ENCODE results near the gene PPP1R12A.
"Not testable (repeated sequence)": the region's sequence is repeated elsewhere in the genome, so short reads cannot be mapped to it uniquely, and the experiment has no call there.

PPP1R12A gene

DNA sequence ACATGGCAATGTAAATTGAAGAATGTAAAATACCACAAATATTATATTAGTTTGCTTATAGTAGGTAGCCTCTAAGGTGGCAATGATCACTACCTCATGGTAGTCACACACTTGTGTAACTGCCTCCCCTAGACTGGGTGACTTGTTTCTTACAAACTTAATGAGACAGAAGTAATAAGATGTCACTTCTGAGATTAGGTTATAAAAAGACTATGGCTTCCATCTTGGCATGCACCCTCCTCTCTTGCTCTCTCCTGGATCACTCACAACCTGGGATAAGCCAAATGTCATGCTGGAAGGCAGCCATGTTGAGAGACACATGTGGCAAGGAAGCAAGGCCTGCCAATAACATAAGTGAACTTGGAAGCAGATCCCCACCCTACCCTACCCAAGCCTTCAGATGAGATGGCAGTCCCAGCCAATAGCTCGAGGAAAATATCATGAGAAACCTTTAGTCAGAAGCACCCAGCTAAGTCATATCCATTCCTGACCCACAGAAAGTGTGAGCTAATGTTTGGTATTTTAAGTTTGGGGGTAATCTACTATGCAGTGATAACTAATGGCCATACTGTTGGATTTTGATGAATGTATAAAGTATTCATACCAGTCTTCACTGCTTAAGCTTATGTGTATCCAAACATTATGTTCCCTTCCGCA, 43.3 kb downstream of the PPP1R12A start:
- DNase-seq = no peak

DNA sequence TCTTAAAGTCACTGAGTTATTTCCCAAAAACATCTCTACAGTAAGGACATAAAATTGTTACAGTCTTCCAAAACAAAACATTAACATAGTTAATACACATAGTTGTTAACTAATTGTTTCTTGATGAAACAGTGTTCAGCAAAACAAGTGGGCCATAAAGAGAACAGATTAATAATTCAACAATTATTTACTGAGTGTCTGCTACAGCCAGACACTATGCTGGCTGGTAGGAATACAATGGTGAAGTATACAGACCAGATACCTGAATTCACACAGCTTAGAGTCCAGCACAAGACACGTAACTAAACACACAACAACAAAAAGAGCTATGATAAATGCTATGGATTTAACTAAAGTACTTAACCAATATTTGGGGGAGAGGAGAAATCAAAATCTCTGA, 47.0 kb downstream of the PPP1R12A start:
- no peak for DNase-seq

DNA sequence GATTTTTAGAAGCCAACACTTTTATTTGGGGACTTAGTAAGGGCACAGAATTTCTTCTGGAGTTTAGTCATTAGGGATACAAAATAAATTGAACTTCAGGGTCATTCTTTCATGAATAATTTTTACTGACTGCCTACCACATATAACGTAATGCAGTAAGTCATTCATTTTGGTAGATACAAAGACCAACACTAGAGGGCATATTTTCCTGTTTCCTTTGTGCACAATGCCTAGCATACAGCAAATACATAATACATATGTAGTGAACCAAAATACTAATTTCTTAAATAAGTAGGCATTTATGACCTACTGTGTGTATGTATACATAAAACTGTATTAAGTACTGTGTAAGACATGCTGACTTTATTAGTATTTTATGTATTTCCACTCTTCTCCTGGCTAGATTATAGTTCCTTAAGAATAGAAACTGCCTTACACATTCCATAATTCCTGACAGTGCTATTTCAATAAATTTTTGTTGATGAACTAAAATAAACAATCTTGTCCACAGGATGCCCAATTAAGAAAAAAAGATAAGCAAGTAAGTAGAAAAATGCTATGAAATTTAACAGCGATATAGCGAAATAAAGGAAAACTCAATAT, 47.9 kb downstream of the PPP1R12A start:
- DNase-seq = no peak

DNA sequence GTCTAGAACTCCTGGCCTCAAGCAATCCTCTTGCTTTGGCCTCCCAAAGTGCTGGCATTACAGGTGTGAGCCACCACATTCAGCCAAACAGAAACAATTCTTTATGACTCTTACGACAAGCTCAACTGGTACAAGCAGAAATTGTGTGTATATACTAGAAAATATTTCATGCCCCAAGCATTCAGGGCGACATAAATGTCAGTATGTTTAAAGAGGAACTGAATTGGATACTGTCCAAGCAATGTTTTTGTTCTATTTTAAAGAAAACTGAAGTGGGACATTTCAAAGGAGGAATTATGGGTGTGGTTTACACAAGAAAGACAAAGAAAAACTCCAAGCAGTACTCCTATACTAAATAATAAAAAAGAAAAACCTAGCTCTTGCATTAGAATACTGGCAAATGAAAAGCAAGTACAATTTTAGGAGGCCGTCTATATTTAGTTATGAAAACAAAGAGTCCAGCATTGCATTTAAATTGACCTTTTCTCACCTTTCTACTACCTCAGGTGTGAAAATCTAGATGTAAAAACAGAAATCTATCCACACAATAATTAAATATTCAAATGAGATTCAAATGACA, 48.9 kb downstream of the PPP1R12A start:
- no peak for DNase-seq

DNA sequence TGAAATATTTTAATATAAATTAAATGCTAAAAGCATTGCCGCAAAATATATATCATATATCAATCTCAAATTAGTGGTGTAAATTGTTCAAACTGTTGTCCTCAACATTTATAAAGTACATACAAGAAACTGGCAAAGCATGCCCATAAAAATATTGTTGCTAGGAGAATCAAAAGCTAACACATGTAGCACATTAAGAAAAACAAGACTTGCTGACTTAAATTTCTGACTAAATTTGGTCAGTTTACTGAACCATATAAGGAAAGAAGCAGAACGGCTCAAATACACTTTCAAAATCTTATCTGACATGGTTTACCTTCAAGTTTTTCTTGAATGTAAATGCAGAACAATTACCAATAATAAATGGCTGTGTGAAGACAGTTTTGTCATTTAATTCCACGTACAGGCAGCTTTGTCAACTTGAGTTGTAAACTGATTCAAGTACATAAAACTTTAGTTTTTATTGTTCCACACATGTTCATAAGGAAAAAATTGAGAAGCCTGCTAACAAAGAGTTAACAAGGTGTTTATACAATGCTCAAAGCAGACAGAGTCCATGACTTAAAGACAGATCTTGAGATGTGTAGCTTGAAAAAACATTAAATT, 50.4 kb downstream of the PPP1R12A start:
- no peak for DNase-seq

DNA sequence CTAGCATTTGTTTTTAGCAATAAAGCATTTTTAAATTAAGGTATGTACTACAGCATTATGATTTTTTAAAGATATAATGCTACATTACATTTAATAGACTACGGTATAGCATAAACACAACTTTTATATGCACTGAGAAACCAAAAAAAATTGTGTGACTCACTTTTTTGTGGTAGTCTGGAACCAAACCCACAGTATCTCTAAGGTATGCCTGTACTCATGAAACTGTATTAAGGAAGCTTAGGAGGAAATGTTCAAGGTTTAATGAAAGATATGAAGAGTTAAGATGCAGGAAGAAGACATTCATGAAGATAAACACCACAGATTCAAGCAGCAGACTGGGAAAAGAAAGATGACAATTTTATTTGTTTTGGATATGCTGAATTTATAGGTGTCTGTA, 51.7 kb downstream of the PPP1R12A start:
- no peak for DNase-seq

DNA sequence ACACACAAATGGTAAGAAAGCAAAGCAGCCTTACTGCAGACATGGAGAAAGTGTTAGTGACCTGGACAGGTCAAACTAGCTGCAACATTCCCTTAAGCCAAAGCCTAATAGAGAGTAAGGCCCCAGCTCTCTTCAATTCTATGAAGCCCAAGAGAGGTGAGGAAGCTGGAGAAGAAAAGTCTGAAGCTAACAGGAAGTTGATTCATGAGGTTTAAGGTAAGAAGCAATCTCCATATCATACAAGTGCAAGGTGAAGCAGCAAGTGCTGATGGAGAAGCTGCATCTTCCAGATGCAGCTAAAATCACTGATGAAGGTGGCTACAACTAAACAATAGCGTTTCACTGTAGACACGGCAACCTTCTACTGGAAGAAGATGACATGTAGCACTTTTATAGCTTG, 53.5 kb downstream of the PPP1R12A start:
- DNase-seq = no peak

DNA sequence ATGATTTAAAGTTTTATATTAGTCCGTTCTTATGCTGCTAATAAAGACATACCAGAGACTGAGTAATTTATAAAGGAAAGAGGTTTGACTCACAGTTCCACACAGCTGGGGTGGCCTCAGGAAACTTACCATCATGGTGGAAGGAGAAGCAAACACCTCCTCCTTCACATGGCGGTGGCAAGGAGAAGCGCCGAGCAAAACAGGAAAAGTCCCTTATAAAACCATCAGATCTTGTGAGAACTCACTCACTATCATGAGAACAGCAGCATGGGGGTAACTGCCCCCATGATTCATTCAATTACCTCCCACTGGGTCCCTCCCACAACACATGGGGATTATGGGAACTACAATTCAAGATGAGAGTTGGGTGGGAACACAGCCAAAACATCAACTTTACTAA, 56.4 kb downstream of the PPP1R12A start:
- DNase-seq = not testable (repeated sequence)

DNA sequence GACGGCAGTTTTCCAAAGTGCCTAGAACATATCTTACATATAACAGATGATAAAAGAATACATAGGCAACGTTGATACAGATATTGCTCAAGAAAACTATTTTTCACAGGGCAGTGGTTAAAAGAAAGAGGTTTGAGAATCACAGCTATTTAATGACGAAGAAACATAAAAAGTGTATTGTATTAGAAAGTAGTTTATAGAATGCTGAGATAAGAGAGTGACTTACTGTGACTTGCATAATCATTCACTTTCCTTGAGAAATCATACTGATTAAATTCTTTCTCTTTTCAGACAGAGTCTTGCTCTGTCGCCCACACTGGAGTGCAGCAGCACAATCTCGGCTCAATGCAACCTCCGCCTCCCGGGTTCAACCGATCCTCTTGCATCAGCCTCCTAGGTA, 57.7 kb downstream of the PPP1R12A start:
- no peak for DNase-seq

DNA sequence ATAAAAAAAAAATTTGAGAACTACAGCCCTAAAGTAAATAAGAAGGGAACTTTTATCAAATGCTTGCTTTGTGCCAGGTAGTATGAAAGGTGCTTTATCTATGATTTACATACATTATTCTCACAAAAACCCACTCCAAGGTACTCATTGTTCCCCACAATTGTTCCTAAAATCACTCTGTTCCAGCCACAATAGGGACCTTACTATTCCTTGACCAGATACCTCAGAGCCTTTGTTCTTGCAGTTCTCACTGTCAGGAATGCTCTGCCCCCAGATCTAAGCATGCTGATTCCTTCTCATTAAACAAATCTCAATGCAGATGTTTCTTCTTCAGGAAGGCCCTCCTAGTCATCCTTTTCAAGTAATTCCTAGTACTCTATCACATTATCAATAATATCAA, 60.2 kb downstream of the PPP1R12A start:
- no peak for DNase-seq

DNA sequence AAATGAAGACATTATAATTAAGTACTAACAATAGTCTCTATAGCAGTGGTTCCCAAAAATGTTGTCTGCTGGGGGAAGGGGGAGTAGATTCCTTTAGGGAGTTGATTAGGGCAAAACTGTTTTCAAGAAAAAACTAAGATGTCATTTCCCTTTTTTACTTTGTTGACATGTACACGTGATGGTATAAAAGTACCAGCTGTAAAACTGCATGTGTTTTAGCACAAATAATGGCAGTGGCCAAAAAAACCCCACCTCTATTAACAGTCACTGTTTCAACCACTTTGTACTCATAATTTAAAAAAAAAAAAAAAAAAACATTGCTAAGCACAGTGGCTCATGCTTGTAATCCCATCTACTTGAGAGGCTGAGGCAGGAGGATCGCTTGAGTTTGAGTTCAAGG, 61.7 kb downstream of the PPP1R12A start:
- no peak for DNase-seq

DNA sequence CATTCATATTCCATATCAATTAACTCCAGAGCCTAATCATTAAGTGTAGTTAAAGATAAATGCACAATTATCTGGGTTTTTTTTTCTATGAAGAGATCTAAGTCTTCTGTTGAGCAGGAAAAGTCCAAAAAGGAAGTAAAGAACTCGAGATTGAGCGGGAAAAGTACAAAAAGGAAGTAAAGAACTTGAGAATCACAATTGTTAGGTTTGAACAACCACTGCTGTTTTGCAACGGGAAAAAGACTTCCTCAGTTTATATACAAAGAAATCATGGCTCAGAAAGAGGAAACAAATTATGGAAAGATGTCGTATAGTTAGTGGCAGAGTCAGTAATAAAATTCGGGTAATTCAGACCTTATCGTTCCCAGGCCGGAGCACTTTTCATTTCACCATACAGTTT, 63.3 kb downstream of the PPP1R12A start:
- no peak for DNase-seq

DNA sequence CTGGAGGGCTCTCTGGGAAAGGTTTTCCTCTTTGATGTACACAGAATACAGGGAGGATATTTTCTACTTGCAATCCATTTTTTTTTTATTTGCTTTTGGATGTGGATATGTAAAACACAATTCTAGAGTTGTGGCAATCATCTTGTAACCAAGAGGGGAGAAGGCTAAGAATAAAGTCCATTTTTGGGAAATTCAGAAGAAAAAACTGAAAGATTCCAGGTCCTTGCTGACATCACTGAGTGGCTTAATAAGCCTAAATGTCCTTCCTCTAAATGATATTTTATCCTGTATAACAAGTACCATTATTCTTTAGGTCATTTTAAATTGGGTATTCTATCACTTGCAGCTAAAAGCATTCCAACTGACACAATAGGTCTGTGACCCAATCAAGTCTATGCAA, 64.0 kb downstream of the PPP1R12A start:
- no peak for DNase-seq

DNA sequence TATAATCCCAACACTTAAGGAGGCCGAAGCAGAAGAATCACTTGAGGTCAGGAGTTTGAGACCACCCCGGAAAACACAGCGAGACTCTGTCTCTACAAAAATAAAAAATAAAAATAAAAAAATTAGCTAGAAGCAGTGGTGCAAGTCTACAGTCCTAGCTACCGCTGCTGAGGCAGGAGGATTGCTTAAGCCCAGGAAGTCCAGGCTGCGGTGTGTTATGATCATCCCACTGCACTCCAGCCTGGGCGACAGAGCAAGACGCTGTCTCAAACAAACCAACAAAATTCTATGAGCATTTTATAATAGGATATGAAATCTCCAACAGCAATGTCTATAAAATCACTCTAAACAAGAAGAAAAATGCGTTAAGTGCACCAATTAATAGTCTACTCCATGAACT, 75.3 kb downstream of the PPP1R12A start:
- DNase-seq = no peak

DNA sequence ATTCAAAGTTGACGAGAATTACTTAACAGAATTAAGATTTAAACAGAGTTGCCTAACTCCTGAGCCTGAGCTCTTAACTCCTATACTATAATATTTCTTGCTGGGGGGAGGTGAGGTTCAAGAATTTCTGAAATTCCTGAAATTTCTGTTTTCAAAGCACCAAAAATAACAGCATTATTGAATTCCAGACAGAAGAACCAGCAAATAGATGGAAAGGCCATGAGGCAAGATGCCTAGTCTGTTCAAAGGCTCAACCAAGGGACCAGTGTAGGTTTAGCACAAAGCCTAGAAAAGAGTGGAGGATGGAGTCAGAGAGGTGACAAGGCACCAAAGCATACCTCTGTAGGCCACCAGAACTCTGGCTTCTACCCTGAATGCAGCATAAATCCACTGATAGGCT, 76.4 kb downstream of the PPP1R12A start:
- no peak for DNase-seq

DNA sequence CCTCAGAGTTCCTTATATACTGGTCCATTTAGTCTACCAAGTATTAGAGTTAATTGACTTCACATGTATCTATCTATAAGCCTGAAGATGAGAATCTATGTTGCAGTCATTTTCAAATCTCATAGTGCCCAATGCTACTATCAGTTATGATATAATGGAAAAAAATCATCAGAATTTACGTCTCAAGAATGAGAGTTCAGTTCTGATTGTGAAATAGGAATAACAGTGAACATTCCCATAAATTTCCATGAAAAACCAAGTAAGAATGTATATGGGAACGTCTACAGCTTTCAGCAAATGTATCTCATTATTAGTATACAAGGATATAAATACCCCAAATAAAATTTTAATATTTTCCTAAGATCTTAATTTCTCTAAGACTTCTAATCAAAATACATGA, 77.2 kb downstream of the PPP1R12A start:
- DNase-seq = no peak

DNA sequence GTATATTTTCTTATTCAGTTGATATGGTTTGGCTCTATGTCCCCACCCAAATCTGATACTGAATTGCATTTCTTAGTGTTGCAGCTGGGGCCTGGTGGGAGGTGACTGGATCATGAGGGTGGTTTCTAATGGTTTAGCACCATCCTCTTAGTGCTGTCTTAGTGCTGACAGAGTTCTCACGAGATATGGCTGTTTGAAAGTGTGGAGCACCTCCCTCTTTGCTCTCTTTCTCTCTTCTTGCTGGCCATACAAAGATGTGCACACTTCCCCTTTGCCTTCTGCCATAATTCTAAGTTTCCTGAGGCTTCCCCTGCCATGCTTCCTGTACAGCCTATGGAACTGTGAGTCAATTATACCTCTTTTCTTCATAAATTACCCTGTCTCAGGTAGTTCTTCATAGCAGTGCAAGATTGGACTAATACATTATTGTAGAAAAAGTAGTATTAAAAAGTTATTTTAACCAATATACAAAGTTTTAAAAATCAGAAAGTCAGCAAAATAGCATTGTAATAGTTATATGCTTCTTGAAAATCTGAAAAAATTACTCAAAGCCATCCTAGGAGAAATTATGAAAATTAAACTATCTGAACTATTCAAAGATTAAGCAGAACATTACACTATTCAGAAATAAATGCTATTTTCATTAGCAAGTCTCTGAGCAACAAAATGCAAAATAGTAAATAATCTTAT, 84.1 kb downstream of the PPP1R12A start:
- no peak for DNase-seq

DNA sequence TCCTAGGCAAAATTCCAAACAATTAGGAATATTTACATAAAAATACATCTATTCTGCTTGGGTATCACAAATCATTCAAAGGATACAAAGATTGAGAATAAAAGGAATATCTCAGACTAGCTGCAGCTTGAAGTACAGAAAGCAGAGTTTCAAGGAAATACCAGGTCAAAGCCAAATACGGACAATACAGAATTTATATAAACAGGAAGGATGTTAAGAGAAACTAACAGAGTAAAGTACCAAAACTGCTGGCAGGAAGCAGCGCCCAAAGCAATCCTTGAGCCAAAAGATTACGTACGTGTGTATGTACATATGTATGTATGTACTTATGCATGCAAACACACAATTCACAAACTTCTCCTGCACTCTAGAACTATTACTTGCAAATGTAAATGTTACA, 86.6 kb downstream of the PPP1R12A start:
- no peak for DNase-seq

DNA sequence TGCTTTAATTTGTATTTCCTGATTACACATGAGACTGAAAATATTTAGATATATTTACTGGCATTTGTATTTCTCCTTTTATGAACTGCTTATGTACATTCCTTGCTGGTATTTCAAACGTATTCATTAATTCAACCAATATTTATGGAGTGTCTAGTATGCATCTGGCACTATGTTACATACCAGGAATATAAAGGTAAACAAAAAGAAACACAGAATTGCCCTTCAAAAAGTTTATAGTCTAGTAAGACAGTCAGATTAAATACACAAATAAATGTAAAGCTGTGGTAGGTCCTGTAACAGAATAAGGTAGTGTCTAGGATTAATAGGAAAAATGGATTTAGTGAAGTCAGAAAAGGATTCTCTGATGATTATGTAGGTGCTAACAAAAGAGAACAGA, 87.5 kb downstream of the PPP1R12A start:
- DNase-seq = no peak

DNA sequence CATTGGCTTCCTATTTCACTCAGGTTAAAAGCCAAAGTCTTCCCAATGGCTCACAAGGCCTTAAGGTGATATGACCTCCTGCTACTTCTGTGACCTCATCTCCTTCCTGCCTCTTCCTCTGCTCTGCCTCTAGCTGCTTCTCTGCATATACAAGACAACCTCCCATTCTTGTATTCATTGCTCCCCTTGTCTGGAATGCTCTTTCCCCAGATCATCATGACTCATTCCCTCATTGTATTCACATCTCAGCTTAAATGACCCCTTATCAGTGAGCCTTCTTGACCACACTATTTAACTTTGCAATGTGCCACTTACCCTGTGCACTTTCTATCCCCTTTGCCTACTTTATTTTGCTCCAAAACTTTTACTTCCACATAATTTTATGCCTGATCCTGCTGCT, 90.2 kb downstream of the PPP1R12A start:
- DNase-seq = no peak

DNA sequence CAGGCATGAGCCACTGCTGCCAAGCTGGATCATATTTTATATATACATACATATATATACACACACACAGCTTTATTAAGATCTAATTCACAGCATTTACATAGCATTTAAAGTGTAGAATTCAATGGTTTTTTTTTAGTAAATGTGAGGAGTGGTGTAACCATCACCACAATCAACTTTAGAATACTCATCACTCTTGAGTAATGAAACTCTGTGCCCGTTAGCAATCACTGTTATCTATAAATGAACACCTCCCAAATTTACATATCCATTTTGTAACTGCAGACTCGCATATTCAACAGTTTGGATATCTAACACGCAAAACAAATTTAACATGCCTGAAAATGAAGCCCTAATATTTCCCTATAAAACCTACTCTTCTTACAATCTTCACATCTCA, 90.9 kb downstream of the PPP1R12A start:
- no peak for DNase-seq

DNA sequence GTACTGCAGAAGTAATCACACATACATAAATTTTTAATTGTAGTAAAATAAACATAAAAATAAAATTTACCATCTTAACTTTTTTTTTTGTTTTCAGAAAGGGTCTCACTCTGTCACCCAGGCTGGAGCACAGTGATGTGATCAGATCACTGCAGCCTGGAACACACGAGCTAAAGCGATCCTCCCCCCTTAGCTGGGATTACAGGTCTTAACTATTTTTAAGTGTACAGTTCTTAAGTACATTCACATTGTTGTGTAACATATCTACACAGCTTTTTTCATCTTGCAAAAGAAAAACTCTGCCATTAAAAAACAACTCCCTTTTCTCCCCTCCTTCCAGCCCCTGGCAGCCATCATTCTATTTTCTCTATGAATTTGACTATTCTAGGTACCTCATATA, 92.3 kb downstream of the PPP1R12A start:
- DNase-seq = no peak

DNA sequence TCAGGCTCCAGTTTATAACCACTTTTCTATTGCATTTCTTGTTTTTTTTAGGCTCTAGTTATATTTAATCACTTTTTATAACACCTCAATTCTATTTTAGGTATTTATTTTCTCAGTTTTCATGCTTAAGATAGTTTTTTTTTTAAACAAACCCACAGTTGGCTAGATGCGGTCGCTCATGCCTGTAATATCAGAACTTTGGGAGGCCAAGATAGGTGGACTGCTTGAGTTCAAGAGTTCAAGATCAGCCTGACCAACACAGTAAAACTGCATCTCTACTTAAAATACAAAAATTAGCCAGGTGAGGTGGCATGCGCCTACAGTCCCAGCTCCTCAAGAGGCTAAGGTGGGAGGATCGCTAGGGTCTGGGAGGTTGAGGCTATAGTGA, 93.0 kb downstream of the PPP1R12A start:
- no peak for DNase-seq

Data from left hindlimb (tissue), 1 donor.